ENCODE data around the gene NXF2. TPM values are rescaled to one million over a fixed set of nuclear protein-coding genes. Genes with fewer than 3 reads are reported as not detected.

NXF2 gene
- total RNA-seq, 1 experiment from 2014 or later, result not detected

DNA sequence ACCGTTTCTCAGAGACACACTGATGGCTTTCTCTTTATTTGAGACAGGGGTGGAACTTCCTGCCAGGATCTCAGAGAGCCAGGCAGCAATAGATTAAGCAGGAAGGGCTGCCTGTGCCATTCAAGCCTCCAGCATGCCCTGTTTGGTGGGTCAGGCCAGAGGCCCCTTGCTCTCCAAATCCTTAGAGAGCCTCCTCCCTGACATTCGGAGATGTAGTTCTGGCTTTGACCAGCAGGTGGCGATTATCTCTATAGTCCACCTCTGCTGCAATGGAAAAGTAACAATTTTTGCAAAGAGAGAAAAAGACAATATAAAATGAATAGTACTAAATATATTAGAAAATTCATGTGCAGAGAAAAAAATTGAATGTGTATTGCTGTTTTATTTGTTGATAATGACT, 98.9 kb downstream of the NXF2 start:
- no peaks in the 10 kb centered on the region for H3K9me3 ChIP-seq (ENCODE audit: low read depth, low read length, poor library complexity, severe bottlenecking)
- no peak overlapping the region for H3K4me3 ChIP-seq (ENCODE audit: low read depth, low read length, poor library complexity, severe bottlenecking)
- H3K36me3 ChIP-seq (ENCODE audit: insufficient read depth, low read length, poor library complexity, severe bottlenecking), result no peaks in the 10 kb centered on the region
- TF ChIP-seq, protein P1, sequence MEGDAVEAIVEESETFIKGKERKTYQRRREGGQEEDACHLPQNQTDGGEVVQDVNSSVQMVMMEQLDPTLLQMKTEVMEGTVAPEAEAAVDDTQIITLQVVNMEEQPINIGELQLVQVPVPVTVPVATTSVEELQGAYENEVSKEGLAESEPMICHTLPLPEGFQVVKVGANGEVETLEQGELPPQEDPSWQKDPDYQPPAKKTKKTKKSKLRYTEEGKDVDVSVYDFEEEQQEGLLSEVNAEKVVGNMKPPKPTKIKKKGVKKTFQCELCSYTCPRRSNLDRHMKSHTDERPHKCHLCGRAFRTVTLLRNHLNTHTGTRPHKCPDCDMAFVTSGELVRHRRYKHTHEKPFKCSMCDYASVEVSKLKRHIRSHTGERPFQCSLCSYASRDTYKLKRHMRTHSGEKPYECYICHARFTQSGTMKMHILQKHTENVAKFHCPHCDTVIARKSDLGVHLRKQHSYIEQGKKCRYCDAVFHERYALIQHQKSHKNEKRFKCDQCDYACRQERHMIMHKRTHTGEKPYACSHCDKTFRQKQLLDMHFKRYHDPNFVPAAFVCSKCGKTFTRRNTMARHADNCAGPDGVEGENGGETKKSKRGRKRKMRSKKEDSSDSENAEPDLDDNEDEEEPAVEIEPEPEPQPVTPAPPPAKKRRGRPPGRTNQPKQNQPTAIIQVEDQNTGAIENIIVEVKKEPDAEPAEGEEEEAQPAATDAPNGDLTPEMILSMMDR (conservative IDR thresholded peaks at IDR 0.05; ENCODE audit: low read depth, low read length), result peak; percentile 74
- TF ChIP-seq EZH2 (IDR thresholded peaks at IDR 0.05; ENCODE audit: borderline replicate concordance, low read depth, low read length, poor library complexity, severe bottlenecking), result no peak
- peak; percentile 62 for DNase-seq (ENCODE audit: low spot score)
- POLR2A ChIA-PET (ENCODE audit: low non-redundant PET), result no interaction called here
- intact Hi-C loops (cut with micrococcal nuclease; ENCODE audit: unreplicated experiment), result no loop called here
- H3K27ac ChIP-seq (ENCODE audit: low read depth, low read length, poor library complexity, severe bottlenecking), result no peak overlapping the region
- BruUV-seq (replicated peaks), result no TSS peak
- no peaks in the 10 kb centered on the region for H3K27me3 ChIP-seq (replicated peaks; ENCODE audit: insufficient read depth, low read depth, low read length, poor library complexity)
- CTCF ChIA-PET, result no interaction called here
- no peaks in the 10 kb centered on the region for H3K4me1 ChIP-seq (ENCODE audit: insufficient read depth, low read length, poor library complexity, severe bottlenecking)

Other genes with a start within 250 kb of the NXF2 start
- gene TCEAL2, start 121.5 kb upstream of the NXF2 start, total RNA-seq (2021), result 0.28 TPM in 1 of 2 replicates, not detected in the other
- not detected in 2 replicates for gene TCEAL6, start 104.7 kb upstream of the NXF2 start, total RNA-seq (2021)
- 0.50 TPM in 1 of 2 replicates, not detected in the other for gene BEX5, start 91.2 kb upstream of the NXF2 start, total RNA-seq (2021)
- not detected in 2 replicates for gene TCP11X1, start 31.9 kb upstream of the NXF2 start, total RNA-seq (2021)
- gene NXF2B, start 192.8 kb downstream of the NXF2 start, total RNA-seq (2021), result not detected in 2 replicates
- not detected in 2 replicates for gene TCP11X2, start 224.6 kb downstream of the NXF2 start, total RNA-seq (2021)